ENCODE data around the gene TUBA1B. TPM values are rescaled to one million over a fixed set of nuclear protein-coding genes. Genes with fewer than 3 reads are reported as not detected.
"Not testable (repeated sequence)": the region's sequence is repeated elsewhere in the genome, so short reads cannot be mapped to it uniquely, and the experiment has no call there.

TUBA1B gene
- total and polyA plus RNA-seq, 7 donors, result 482 to 1,083 (median 688) TPM

- no peaks in the 10 kb centered on the region for H3K4me1 ChIP-seq
- H3K4me3 ChIP-seq, result no peak overlapping the region
- H3K27ac ChIP-seq, result no peak overlapping the region
- DNase-seq, result no peak
- intact Hi-C loops (cut with DNase I), result no loop called here
- H3K9me3 ChIP-seq, result no peaks in the 10 kb centered on the region
- 90 to 93% methylated on average over 2 of the region's 2 CpGs for WGBS, 2 donors
- TF ChIP-seq CTCF (IDR thresholded peaks at IDR 0.05) (no peak), EP300 (IDR thresholded peaks at IDR 0.05) (no peak), POLR2AphosphoS5 (IDR thresholded peaks at IDR 0.05) (no peak), POLR2A (IDR thresholded peaks at IDR 0.05) (no peak)
- H3K36me3 ChIP-seq, result no peaks in the 10 kb centered on the region
- no peaks in the 10 kb centered on the region for H3K27me3 ChIP-seq
These were observed 13.2 kb upstream of the TUBA1B start for GRCh38 chr12:49144384-49144783.

- WGBS, 2 donors, result 96 to 98% methylated on average over 2 of the region's 2 CpGs
- Histone ChIP-seq H3K9me3 (no peaks in the 10 kb centered on the region), H3K27me3 (no peaks in the 10 kb centered on the region), H3K4me3 (no peak overlapping the region), H3K4me1 (no peaks in the 10 kb centered on the region), H3K27ac (no peak overlapping the region), H3K36me3 (no peaks in the 10 kb centered on the region)
- TF ChIP-seq POLR2A (IDR thresholded peaks at IDR 0.05), result no peak
- no peak for TF ChIP-seq POLR2AphosphoS5 (IDR thresholded peaks at IDR 0.05)
- TF ChIP-seq EP300 (IDR thresholded peaks at IDR 0.05), result no peak
- TF ChIP-seq CTCF (IDR thresholded peaks at IDR 0.05), result no peak
- intact Hi-C loops (cut with DNase I), result no loop called here
- DNase-seq, result no peak
These were observed 7.8 kb upstream of the TUBA1B start for GRCh38 chr12:49138999-49139398.

- Histone ChIP-seq H3K36me3 (no peaks in the 10 kb centered on the region), H3K27me3 (no peaks in the 10 kb centered on the region), H3K4me1 (no peaks in the 10 kb centered on the region), H3K27ac (no peak overlapping the region), H3K9me3 (no peaks in the 10 kb centered on the region), H3K4me3 (no peak overlapping the region)
- TF ChIP-seq CTCF (IDR thresholded peaks at IDR 0.05), result no peak
- intact Hi-C loops (cut with DNase I), result no loop called here
- WGBS, 2 donors, result 64 to 65% methylated on average over 2 of the region's 2 CpGs
- no peak for DNase-seq
These were observed 7.4 kb upstream of the TUBA1B start for GRCh38 chr12:49138587-49138986.

- DNase-seq, result no peak
- TF ChIP-seq CTCF (IDR thresholded peaks at IDR 0.05), result no peak
- no peak for TF ChIP-seq POLR2AphosphoS5 (IDR thresholded peaks at IDR 0.05)
- no peak for TF ChIP-seq POLR2A (IDR thresholded peaks at IDR 0.05)
- no peak for TF ChIP-seq EP300 (IDR thresholded peaks at IDR 0.05)
- Histone ChIP-seq H3K27me3 (no peaks in the 10 kb centered on the region), H3K27ac (no peak overlapping the region), H3K4me1 (peaks cover 0 to 7% (median 3%) of the 10 kb centered on the region in 4 donors), H3K9me3 (no peaks in the 10 kb centered on the region), H3K36me3 (no peaks in the 10 kb centered on the region), H3K4me3 (no peak overlapping the region)
- WGBS, 2 donors, result 97 to 98% methylated on average over 1 of the region's 1 CpG
- intact Hi-C loops (cut with DNase I), result no loop called here
These were observed 6.3 kb upstream of the TUBA1B start for GRCh38 chr12:49137476-49137875.

GRCh38 chr12:49136997-49137396 lies 5.8 kb upstream of the TUBA1B start:
- H3K27ac ChIP-seq; H3K4me3 ChIP-seq; H3K36me3 ChIP-seq; intact Hi-C loops (cut with DNase I); H3K9me3 ChIP-seq; H3K27me3 ChIP-seq; DNase-seq: not testable (repeated sequence)
- WGBS, 2 donors, result 82 to 89% methylated on average over 3 of the region's 3 CpGs
- H3K4me1 ChIP-seq, result peaks cover 0 to 11% (median 8%) of the 10 kb centered on the region in 4 donors
